Measurements from ENCODE around the gene GALNT9. TPM values are rescaled to one million over a fixed set of nuclear protein-coding genes. Genes with fewer than 3 reads are reported as not detected.
A peak's percentile ranks its signal among the peaks of the same experiment; 100 is the strongest.

GALNT9 gene
- total RNA-seq, 1 experiment from 2014 or later: 0.54 TPM

GRCh38 chr12:132164426-132164825 lies 165.0 kb downstream of the GALNT9 start:
- no peak for DNase-seq
- Mint-ChIP-seq H3K27ac (ENCODE audit: unreplicated experiment) (no peak overlapping the region), H3K9me3 (ENCODE audit: low read depth, unreplicated experiment) (peaks cover 4% of the 10 kb centered on the region), H3K4me1 (ENCODE audit: low read depth, unreplicated experiment) (peaks cover 16% of the 10 kb centered on the region), H3K4me3 (ENCODE audit: low read depth, unreplicated experiment) (no peak overlapping the region), H3K36me3 (ENCODE audit: insufficient read depth, unreplicated experiment) (peaks cover 12% of the 10 kb centered on the region), H3K27me3 (ENCODE audit: unreplicated experiment) (peaks cover 80% of the 10 kb centered on the region)
- CTCF ChIA-PET: no interaction called here
- intact Hi-C loops (cut with micrococcal nuclease; ENCODE audit: unreplicated experiment): no loop called here
- TF ChIP-seq, protein P1, sequence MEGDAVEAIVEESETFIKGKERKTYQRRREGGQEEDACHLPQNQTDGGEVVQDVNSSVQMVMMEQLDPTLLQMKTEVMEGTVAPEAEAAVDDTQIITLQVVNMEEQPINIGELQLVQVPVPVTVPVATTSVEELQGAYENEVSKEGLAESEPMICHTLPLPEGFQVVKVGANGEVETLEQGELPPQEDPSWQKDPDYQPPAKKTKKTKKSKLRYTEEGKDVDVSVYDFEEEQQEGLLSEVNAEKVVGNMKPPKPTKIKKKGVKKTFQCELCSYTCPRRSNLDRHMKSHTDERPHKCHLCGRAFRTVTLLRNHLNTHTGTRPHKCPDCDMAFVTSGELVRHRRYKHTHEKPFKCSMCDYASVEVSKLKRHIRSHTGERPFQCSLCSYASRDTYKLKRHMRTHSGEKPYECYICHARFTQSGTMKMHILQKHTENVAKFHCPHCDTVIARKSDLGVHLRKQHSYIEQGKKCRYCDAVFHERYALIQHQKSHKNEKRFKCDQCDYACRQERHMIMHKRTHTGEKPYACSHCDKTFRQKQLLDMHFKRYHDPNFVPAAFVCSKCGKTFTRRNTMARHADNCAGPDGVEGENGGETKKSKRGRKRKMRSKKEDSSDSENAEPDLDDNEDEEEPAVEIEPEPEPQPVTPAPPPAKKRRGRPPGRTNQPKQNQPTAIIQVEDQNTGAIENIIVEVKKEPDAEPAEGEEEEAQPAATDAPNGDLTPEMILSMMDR (IDR thresholded peaks at IDR 0.05; ENCODE audit: unreplicated experiment): no peak
- no TSS peak for BruUV-seq (replicated peaks)

DNA sequence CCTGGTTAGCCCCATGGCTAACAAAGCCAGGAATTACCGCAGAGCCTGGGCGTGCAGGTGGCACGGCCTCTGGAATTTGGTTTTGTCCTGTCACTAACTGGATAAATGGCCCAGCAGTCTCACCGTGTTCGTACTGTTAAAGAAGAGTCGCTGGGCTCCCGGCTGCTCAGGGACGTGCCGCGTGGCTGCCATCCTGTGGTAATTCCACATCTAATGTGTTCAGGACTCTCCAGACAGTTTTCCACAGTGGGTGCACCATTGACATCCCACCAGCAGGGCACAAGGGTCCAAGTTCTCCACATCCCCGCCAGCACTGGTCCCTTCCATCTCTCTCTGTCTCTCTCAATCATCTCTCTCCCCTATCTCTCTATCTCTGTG lies 165.5 kb downstream of the GALNT9 start:
- CTCF ChIA-PET: interaction anchor here (2.5 to 3.1 kb wide), 2 partner anchors 10 to 250 kb away, joined by 9 to 13 read pairs; no protein-coding TSS in a partner anchor
- BruUV-seq (replicated peaks): no TSS peak

GRCh38 chr12:132163041-132163910 lies 166.1 kb downstream of the GALNT9 start:
- TF ChIP-seq, protein P1 (IDR thresholded peaks at IDR 0.05; ENCODE audit: unreplicated experiment): no peak
- intact Hi-C loops (cut with micrococcal nuclease; ENCODE audit: unreplicated experiment): loop anchor here (2.0 kb wide), 1 partner anchor 56 kb away; no protein-coding TSS in a partner anchor
- Mint-ChIP-seq H3K36me3 (ENCODE audit: insufficient read depth, unreplicated experiment) (peaks cover 12% of the 10 kb centered on the region), H3K27ac (ENCODE audit: unreplicated experiment) (no peak overlapping the region), H3K9me3 (ENCODE audit: low read depth, unreplicated experiment) (peaks cover 4% of the 10 kb centered on the region), H3K27me3 (ENCODE audit: unreplicated experiment) (peaks cover 76% of the 10 kb centered on the region), H3K4me1 (ENCODE audit: low read depth, unreplicated experiment) (peaks cover 16% of the 10 kb centered on the region), H3K4me3 (ENCODE audit: low read depth, unreplicated experiment) (peak overlapping the region; percentile 20)
- no TSS peak for BruUV-seq (replicated peaks)
- CTCF ChIA-PET: interaction anchor here (0.6 to 3.1 kb wide), 8 partner anchors 9 to 252 kb away, joined by 3 to 13 read pairs (median 5); partner anchors contain the start of gene NOC4L
- no peak for DNase-seq

More for the DNA sequence above, 165.5 kb downstream of the GALNT9 start:
- DNase-seq: no peak
- peaks cover 12% of the 10 kb centered on the region for H3K36me3 Mint-ChIP-seq (ENCODE audit: insufficient read depth, unreplicated experiment)
- H3K27ac Mint-ChIP-seq (ENCODE audit: unreplicated experiment): no peak overlapping the region
- peaks cover 16% of the 10 kb centered on the region for H3K4me1 Mint-ChIP-seq (ENCODE audit: low read depth, unreplicated experiment)
- peaks cover 76% of the 10 kb centered on the region for H3K27me3 Mint-ChIP-seq (ENCODE audit: unreplicated experiment)
- no peak overlapping the region for H3K4me3 Mint-ChIP-seq (ENCODE audit: low read depth, unreplicated experiment)
- intact Hi-C loops (cut with micrococcal nuclease; ENCODE audit: unreplicated experiment): loop anchor here (2.0 kb wide), 1 partner anchor 55 kb away; no protein-coding TSS in a partner anchor
- TF ChIP-seq, protein P1 (IDR thresholded peaks at IDR 0.05; ENCODE audit: unreplicated experiment): peak; percentile 20
- peaks cover 4% of the 10 kb centered on the region for H3K9me3 Mint-ChIP-seq (ENCODE audit: low read depth, unreplicated experiment)

GRCh38 chr12:132162508-132163031 lies 166.8 kb downstream of the GALNT9 start:
- CTCF ChIA-PET: interaction anchor here (1.0 to 3.1 kb wide), 7 partner anchors 9 to 252 kb away, joined by 3 to 13 read pairs (median 7); partner anchors contain the start of gene NOC4L
- no TSS peak for BruUV-seq (replicated peaks)

More at GRCh38 chr12:132162508-132163031, 166.8 kb downstream of the GALNT9 start:
- DNase-seq: peak; percentile 50
- Mint-ChIP-seq H3K27ac (ENCODE audit: unreplicated experiment) (no peak overlapping the region), H3K4me1 (ENCODE audit: low read depth, unreplicated experiment) (peaks cover 16% of the 10 kb centered on the region), H3K27me3 (ENCODE audit: unreplicated experiment) (peaks cover 69% of the 10 kb centered on the region), H3K4me3 (ENCODE audit: low read depth, unreplicated experiment) (no peak overlapping the region), H3K36me3 (ENCODE audit: insufficient read depth, unreplicated experiment) (peaks cover 12% of the 10 kb centered on the region), H3K9me3 (ENCODE audit: low read depth, unreplicated experiment) (peaks cover 4% of the 10 kb centered on the region)
- TF ChIP-seq, protein P1 (IDR thresholded peaks at IDR 0.05; ENCODE audit: unreplicated experiment): no peak
- intact Hi-C loops (cut with micrococcal nuclease; ENCODE audit: unreplicated experiment): loop anchor here (2.0 kb wide), 1 partner anchor 56 kb away; no protein-coding TSS in a partner anchor

Data from Calu3 (cell line).